ENCODE measurements around the gene NTRK1.

- TF ChIP-seq TARDBP (IDR thresholded peaks at IDR 0.05) (no peak), ELF4 (IDR thresholded peaks at IDR 0.05) (no peak), HDGF (IDR thresholded peaks at IDR 0.05; ENCODE audit: borderline replicate concordance) (no peak), FOXM1 (IDR thresholded peaks at IDR 0.05; ENCODE audit: borderline replicate concordance) (no peak), SP1 (IDR thresholded peaks at IDR 0.05) (no peak), ZNF384 (IDR thresholded peaks at IDR 0.05) (no peak), BHLHE40 (IDR thresholded peaks at IDR 0.05; ENCODE audit: borderline replicate concordance) (no peak), NFRKB (IDR thresholded peaks at IDR 0.05) (no peak), CTBP1 (IDR thresholded peaks at IDR 0.05; ENCODE audit: borderline replicate concordance) (no peak), FOXA1 (IDR thresholded peaks at IDR 0.05) (no peak), SUZ12 (IDR thresholded peaks at IDR 0.05) (no peak), FOXK2 (IDR thresholded peaks at IDR 0.05) (no peak)
These were observed 19.2 kb downstream of the NTRK1 start for GRCh38 chr1:156879876-156880275.
